IPS-15b (cell line): Measurements from ENCODE around the gene FMNL1.

Experiments used
- H3K27me3 ChIP-seq: one replicate; pipeline ENCODE4 v1.6.1; 2013; ENCODE audit warnings: low read length; ENCODE audit not compliant: control insufficient read depth, insufficient read depth
- H3K36me3 ChIP-seq: one replicate; pipeline ENCODE4 v1.6.1; 2013; ENCODE audit warnings: low read length; ENCODE audit not compliant: control insufficient read depth, insufficient read depth
- H3K4me1 ChIP-seq: one replicate; pipeline ENCODE4 v1.6.1; 2013; ENCODE audit warnings: mild to moderate bottlenecking, low read length; ENCODE audit not compliant: control insufficient read depth, insufficient read depth
- H3K4me3 ChIP-seq: one replicate; pipeline ENCODE4 v1.5.1; 2013; ENCODE audit warnings: low read depth, low read length
- H3K9ac ChIP-seq: one replicate; pipeline ENCODE4 v1.6.1; 2013; ENCODE audit warnings: low read depth, mild to moderate bottlenecking, low read length
- H3K9me3 ChIP-seq: one replicate; pipeline ENCODE4 v1.6.1; 2013; ENCODE audit warnings: mild to moderate bottlenecking, low read length; ENCODE audit not compliant: control insufficient read depth, insufficient read depth

Gene FMNL1

GRCh38 chr17:45231481-45232116 is 9.9 kb downstream of the FMNL1 start:
- Histone ChIP-seq H3K9ac (no peak overlapping the region), H3K27me3 (no peaks in the 10 kb centered on the region), H3K4me1 (peaks cover 19% of the 10 kb centered on the region), H3K9me3 (no peaks in the 10 kb centered on the region), H3K4me3 (no peak overlapping the region), H3K36me3 (peaks cover 2% of the 10 kb centered on the region)

GRCh38 chr17:45232514-45233422 is 11.1 kb downstream of the FMNL1 start:
- Histone ChIP-seq H3K27me3 (no peaks in the 10 kb centered on the region), H3K9ac (no peak overlapping the region), H3K36me3 (peaks cover 2% of the 10 kb centered on the region), H3K9me3 (no peaks in the 10 kb centered on the region), H3K4me1 (peaks cover 19% of the 10 kb centered on the region), H3K4me3 (no peak overlapping the region)

- Histone ChIP-seq H3K27me3 (peaks cover 4% of the 10 kb centered on the region), H3K9ac (no peak overlapping the region), H3K9me3 (no peaks in the 10 kb centered on the region), H3K36me3 (peaks cover 2% of the 10 kb centered on the region), H3K4me1 (peaks cover 12% of the 10 kb centered on the region), H3K4me3 (no peak overlapping the region)
Observed at GRCh38 chr17:45233423-45233924, 11.8 kb downstream of the FMNL1 start.

GRCh38 chr17:45234641-45235415 is 13.1 kb downstream of the FMNL1 start:
- H3K4me1 ChIP-seq: peaks cover 4% of the 10 kb centered on the region
- H3K9ac ChIP-seq: no peak overlapping the region
- peaks cover 2% of the 10 kb centered on the region for H3K36me3 ChIP-seq
- H3K4me3 ChIP-seq: no peak overlapping the region
- no peaks in the 10 kb centered on the region for H3K9me3 ChIP-seq
- peaks cover 12% of the 10 kb centered on the region for H3K27me3 ChIP-seq

- Histone ChIP-seq H3K9ac (no peak overlapping the region), H3K4me1 (peaks cover 5% of the 10 kb centered on the region), H3K9me3 (no peaks in the 10 kb centered on the region), H3K27me3 (peaks cover 18% of the 10 kb centered on the region), H3K36me3 (peaks cover 2% of the 10 kb centered on the region), H3K4me3 (no peak overlapping the region)
Observed at GRCh38 chr17:45235416-45236281, 14.0 kb downstream of the FMNL1 start.

- Histone ChIP-seq H3K9ac (no peak overlapping the region), H3K27me3 (peaks cover 20% of the 10 kb centered on the region), H3K9me3 (no peaks in the 10 kb centered on the region), H3K4me3 (no peak overlapping the region), H3K4me1 (peaks cover 7% of the 10 kb centered on the region), H3K36me3 (peaks cover 2% of the 10 kb centered on the region)
Observed at GRCh38 chr17:45236282-45236606, 14.6 kb downstream of the FMNL1 start.

GRCh38 chr17:45237686-45238085 is 16.0 kb downstream of the FMNL1 start:
- no peak overlapping the region for H3K9ac ChIP-seq
- peaks cover 2% of the 10 kb centered on the region for H3K36me3 ChIP-seq
- H3K9me3 ChIP-seq: no peaks in the 10 kb centered on the region
- H3K27me3 ChIP-seq: peaks cover 24% of the 10 kb centered on the region
- H3K4me1 ChIP-seq: peaks cover 7% of the 10 kb centered on the region
- H3K4me3 ChIP-seq: no peak overlapping the region

GRCh38 chr17:45238155-45238774 is 16.6 kb downstream of the FMNL1 start:
- Histone ChIP-seq H3K9ac (no peak overlapping the region), H3K36me3 (peaks cover 2% of the 10 kb centered on the region)

GRCh38 chr17:45240905-45241327 is 19.2 kb downstream of the FMNL1 start:
- Histone ChIP-seq H3K4me1 (peaks cover 5% of the 10 kb centered on the region), H3K36me3 (peaks cover 3% of the 10 kb centered on the region), H3K9me3 (no peaks in the 10 kb centered on the region), H3K4me3 (peak overlapping the region; percentile 65), H3K9ac (no peak overlapping the region), H3K27me3 (peaks cover 24% of the 10 kb centered on the region)

More at GRCh38 chr17:45238155-45238774, 16.6 kb downstream of the FMNL1 start:
- Histone ChIP-seq H3K4me3 (no peak overlapping the region), H3K27me3 (peaks cover 24% of the 10 kb centered on the region), H3K9me3 (no peaks in the 10 kb centered on the region), H3K4me1 (peaks cover 7% of the 10 kb centered on the region)

- peaks cover 3% of the 10 kb centered on the region for H3K36me3 ChIP-seq
- H3K9me3 ChIP-seq: no peaks in the 10 kb centered on the region
- peaks cover 3% of the 10 kb centered on the region for H3K4me1 ChIP-seq
- H3K4me3 ChIP-seq: peak overlapping the region; percentile 65
- peak overlapping the region; percentile 24 for H3K9ac ChIP-seq
- H3K27me3 ChIP-seq: peaks cover 24% of the 10 kb centered on the region
Observed at GRCh38 chr17:45241328-45242028, 19.8 kb downstream of the FMNL1 start.
